ENCODE data around the gene KAZALD1. TPM values are rescaled to one million over a fixed set of nuclear protein-coding genes. Genes with fewer than 3 reads are reported as not detected.

KAZALD1 gene
- total RNA-seq, 2 donors from 2014 or later = 0.45 to 0.71 TPM

DNA sequence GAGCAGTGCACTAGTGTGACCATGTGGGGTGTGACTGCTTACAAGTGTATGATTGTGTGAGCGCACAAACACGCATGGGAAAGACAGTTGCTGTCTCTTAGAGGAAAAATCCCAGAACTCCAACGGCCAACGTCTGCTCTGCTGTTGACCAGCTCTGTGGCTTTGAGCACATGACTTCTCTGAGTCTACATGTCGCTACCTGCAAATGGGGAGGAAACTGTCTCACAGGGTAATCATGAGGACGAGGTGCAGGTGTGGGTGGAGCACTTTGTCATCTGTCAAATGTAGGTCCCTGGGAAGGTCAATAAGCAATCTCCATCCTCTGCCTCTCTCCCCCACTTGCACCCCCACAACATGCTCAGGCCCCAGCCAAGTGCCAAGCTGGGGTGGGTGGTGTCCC is 38.1 kb downstream of the KAZALD1 start:
- H3K27me3 Mint-ChIP-seq = peaks cover 39% of the 10 kb centered on the region
- no peak overlapping the region for H3K4me3 Mint-ChIP-seq
- H3K27ac Mint-ChIP-seq = no peak overlapping the region
- H3K9me3 Mint-ChIP-seq = no peaks in the 10 kb centered on the region
- no peaks in the 10 kb centered on the region for H3K36me3 Mint-ChIP-seq (ENCODE audit: low read depth)
- H3K4me1 Mint-ChIP-seq = no peaks in the 10 kb centered on the region
- no peak for ATAC-seq (replicated peaks)

DNA sequence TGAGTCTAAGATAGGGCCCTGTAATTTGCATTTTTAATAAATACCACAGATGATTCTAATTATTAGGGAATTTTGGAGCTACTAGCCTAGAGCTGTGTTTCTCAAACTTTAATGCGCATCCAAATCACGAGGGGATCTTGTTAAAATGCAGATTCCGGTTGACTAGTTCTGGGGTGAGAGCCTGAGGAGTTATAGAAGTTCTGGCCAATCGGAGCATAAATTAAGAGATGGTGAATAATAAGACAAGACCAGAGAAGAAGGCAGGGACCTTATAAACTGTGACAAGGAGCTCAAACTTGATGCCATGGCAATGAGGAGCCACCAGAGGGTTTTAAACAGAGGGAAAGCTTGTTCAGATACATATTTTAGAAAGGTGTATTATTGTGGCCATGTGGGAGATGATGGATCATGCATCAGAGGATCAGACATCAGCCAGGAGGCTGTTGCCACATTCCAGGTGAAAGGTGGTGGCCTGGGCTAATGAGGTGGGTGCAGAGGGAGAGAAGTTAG is 39.6 kb downstream of the KAZALD1 start:
- H3K4me3 Mint-ChIP-seq = no peak overlapping the region
- ATAC-seq (replicated peaks) = no peak
- H3K9me3 Mint-ChIP-seq = no peaks in the 10 kb centered on the region
- H3K36me3 Mint-ChIP-seq (ENCODE audit: low read depth) = no peaks in the 10 kb centered on the region
- no peak overlapping the region for H3K27ac Mint-ChIP-seq
- peaks cover 32% of the 10 kb centered on the region for H3K27me3 Mint-ChIP-seq
- H3K4me1 Mint-ChIP-seq = no peaks in the 10 kb centered on the region

DNA sequence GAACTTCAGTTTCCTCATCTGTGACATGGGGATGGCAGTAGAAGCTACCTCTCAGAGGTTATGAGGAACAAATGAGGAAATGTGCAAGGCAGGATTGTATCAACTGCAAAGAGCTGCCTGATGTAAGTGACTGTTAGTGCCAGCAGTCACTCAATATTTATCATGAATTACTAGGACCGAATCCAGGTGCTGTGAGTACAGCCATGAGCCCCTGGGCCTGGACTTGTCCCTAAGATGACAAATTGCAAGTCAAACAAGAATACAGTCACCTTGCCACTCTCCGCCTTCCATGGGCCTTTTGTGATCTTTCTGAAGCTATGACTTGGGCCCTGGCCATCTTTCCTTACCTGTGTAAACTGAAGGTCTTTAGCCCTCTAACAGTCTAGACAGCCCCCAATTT is 41.6 kb downstream of the KAZALD1 start:
- no peak for ATAC-seq (replicated peaks)
- no peak overlapping the region for H3K4me3 Mint-ChIP-seq
- H3K36me3 Mint-ChIP-seq (ENCODE audit: low read depth) = no peaks in the 10 kb centered on the region
- no peaks in the 10 kb centered on the region for H3K4me1 Mint-ChIP-seq
- H3K9me3 Mint-ChIP-seq = no peaks in the 10 kb centered on the region
- no peak overlapping the region for H3K27ac Mint-ChIP-seq
- peaks cover 36% of the 10 kb centered on the region for H3K27me3 Mint-ChIP-seq

DNA sequence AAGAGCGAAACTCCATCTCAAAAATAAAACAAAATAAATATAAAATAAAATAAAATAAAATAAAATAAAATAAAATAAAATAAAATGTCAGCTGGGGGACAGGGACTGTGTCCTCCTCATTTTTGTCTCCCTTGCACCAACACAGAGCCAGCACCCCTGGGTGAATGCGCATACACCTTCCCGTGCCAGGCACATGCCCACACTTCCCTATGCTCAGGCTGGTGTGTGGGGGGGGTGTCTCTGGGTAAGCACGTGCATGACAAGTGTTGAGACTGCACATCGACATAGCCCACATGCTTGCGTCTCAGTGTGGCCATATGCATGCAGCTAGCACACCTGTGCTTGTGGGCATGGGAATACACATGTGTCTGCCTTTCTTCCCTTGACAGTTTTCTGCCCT is 44.6 kb downstream of the KAZALD1 start:
- ATAC-seq (replicated peaks) = no peak
- H3K9me3 Mint-ChIP-seq = no peaks in the 10 kb centered on the region
- no peaks in the 10 kb centered on the region for H3K36me3 Mint-ChIP-seq (ENCODE audit: low read depth)
- H3K27ac Mint-ChIP-seq = no peak overlapping the region
- no peaks in the 10 kb centered on the region for H3K4me1 Mint-ChIP-seq
- no peak overlapping the region for H3K4me3 Mint-ChIP-seq
- H3K27me3 Mint-ChIP-seq = peaks cover 30% of the 10 kb centered on the region

DNA sequence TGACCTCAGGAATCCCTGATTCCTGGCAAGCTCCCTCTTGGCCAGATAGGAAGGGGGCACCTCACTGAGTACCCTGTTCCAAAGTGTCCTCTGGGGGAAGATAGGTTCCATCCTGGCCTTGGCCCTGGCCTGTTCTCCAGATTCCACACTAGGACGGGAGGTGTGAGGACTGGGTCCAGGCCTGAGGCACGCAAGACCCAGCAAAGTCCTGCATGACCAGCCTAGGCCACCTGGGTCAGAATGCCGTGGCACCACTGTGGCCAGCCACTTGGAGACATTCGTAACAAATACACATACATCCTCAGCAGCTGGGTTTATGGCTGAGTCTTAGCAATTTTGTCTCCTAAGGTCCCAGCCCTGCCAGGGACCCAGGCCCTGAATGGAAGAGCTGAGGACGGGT is 46.0 kb downstream of the KAZALD1 start:
- Mint-ChIP-seq H3K27ac (no peak overlapping the region), H3K4me1 (no peaks in the 10 kb centered on the region), H3K27me3 (peaks cover 27% of the 10 kb centered on the region), H3K4me3 (no peak overlapping the region), H3K36me3 (ENCODE audit: low read depth) (no peaks in the 10 kb centered on the region), H3K9me3 (no peaks in the 10 kb centered on the region)
- no peak for ATAC-seq (replicated peaks)

DNA sequence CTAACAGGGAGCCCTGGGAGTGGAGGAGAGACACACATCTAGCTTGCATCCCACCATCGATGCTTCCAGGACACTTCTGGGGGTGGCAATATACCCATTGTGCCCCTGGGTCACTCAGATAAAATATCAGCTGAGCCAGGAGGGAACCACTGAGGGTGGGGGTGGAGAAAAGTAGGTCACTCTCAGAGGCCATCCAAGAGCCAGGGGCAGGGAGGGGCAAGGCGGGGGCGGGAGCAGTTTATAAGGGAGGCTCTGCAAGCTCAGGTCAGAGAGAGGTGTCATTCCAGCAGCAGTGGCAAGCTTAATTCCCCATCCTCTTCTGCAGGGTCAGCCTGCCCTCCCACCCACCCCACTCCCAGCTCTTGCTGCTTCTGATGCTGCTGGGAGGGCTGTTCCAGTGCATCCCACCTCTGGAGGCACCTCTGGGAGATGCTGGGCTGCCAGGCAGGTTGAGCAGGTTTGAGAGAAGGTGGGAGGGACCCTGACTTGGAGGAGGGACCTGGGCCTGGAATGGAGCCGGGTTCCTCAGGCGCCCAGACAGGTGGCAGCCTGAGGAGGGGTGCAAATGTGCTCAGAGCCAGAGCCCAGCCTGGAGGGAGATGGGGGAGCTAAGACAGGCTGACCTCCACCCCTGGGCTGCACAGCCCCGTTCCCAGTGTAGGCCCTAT is 49.2 kb downstream of the KAZALD1 start:
- no peak for ATAC-seq (replicated peaks)
- no peak overlapping the region for H3K4me3 Mint-ChIP-seq
- H3K36me3 Mint-ChIP-seq (ENCODE audit: low read depth) = no peaks in the 10 kb centered on the region
- no peaks in the 10 kb centered on the region for H3K4me1 Mint-ChIP-seq
- H3K27me3 Mint-ChIP-seq = peaks cover 42% of the 10 kb centered on the region
- H3K9me3 Mint-ChIP-seq = no peaks in the 10 kb centered on the region
- no peak overlapping the region for H3K27ac Mint-ChIP-seq

DNA sequence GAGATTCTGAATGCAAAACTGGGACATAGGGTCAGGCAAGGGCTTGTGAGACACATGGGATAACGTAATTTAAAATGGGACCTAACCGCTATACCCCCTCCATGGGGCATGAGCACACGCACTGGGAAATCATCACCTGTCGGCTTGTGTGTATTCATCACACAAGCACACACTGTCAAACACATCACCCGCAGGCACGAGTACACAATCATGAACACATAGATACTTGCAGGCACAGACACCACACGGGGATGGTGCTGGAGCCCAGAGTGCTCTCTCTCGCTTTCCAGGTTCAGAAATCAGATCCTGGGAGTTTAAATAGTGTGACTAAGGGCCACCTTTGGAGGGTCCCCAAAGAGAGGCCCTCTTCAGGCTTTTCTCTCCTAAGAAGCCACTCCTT is 49.8 kb downstream of the KAZALD1 start:
- peaks cover 44% of the 10 kb centered on the region for H3K27me3 Mint-ChIP-seq
- H3K27ac Mint-ChIP-seq = no peak overlapping the region
- ATAC-seq (replicated peaks) = no peak
- no peaks in the 10 kb centered on the region for H3K4me1 Mint-ChIP-seq
- no peaks in the 10 kb centered on the region for H3K36me3 Mint-ChIP-seq (ENCODE audit: low read depth)
- no peaks in the 10 kb centered on the region for H3K9me3 Mint-ChIP-seq
- no peak overlapping the region for H3K4me3 Mint-ChIP-seq

DNA sequence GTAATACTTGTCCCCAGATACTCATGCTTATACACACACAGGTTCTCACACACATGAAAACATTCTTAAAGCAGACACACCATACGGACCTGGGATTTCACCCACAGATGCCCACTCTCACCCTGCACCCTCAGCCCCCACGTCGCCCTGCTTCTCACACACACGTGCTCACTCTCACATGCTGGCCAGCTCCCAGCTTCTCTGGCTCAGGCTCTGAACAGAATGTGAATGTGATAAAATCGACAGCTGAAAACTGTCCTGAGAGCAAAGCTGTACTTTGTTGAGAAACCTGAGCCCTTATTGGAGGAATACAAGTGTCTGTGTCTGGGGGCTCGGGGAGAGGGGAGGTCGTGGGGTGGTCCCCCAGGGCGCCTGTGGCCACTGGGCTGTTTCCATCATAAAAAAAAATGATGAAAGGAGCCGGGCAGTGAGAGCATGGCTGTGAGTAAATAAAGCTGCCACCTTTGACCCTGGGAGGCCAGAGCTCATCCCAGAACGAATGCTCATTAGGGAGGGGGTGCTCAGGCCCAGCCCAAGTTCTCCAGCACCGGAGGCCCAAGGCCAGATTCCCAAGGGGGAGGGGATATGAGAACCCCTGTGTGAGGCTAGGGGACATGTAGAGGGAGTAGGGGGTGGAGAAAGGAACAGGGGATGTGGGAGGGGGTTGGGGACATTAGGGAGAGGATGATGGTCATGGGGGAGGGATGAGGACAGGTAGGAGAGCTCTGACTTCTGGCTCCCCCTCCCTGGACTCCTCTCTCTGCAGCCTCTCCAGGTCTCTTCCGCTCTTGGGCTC is 51.2 kb downstream of the KAZALD1 start:
- Mint-ChIP-seq H3K4me1 (no peaks in the 10 kb centered on the region), H3K27ac (no peak overlapping the region), H3K36me3 (ENCODE audit: low read depth) (no peaks in the 10 kb centered on the region), H3K9me3 (no peaks in the 10 kb centered on the region), H3K4me3 (no peak overlapping the region), H3K27me3 (peaks cover 36% of the 10 kb centered on the region)
- ATAC-seq (replicated peaks) = no peak

DNA sequence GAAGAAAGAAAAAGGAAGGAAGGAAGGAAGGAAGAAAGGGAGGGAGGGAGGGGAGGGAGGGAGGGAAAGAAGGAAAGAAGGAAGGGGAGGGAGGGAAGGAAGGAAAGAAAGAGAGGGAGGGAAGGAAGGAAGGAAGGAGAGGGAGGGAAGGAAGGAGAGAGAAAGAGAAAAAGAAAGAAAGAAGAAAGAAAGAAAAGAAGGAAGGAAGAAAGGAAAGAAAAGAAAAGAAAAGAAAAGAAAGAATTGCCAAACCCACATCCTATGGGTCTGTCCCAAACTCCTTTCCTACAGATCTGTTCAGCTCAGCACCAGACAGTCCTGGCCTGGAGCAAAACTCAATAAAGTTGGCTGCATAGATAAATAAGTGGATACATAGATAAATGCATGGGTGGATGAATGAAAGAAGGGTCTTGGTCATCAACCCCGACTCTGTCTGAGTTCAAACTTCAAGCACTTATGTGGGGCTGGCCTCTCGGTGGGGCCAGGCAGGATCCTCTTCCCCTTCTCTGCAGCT is 52.2 kb downstream of the KAZALD1 start:
- no peak overlapping the region for H3K27ac Mint-ChIP-seq
- no peaks in the 10 kb centered on the region for H3K4me1 Mint-ChIP-seq
- peaks cover 36% of the 10 kb centered on the region for H3K27me3 Mint-ChIP-seq
- no peaks in the 10 kb centered on the region for H3K9me3 Mint-ChIP-seq
- H3K36me3 Mint-ChIP-seq (ENCODE audit: low read depth) = no peaks in the 10 kb centered on the region
- ATAC-seq (replicated peaks) = no peak
- H3K4me3 Mint-ChIP-seq = no peak overlapping the region

DNA sequence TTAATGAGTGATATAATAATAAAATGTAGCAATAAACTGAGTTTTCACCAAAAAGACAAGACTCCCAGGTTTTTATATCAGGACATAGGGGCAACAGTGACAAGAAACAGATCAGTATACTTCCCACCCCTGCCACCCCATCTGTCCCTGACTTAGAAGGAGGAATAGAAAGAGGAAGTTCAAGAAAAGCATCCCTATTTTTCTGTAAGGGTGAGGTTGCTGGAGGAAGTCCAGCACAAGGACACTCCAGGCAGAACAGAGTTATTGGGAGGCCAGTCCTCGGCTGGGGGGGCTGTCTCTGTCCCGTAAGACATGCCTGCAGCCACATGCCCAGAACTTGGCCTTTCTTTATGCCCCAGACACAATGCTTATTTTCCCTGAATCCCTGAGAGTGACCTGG is 52.9 kb downstream of the KAZALD1 start:
- no peaks in the 10 kb centered on the region for H3K36me3 Mint-ChIP-seq (ENCODE audit: low read depth)
- no peaks in the 10 kb centered on the region for H3K9me3 Mint-ChIP-seq
- no peak for ATAC-seq (replicated peaks)
- H3K27ac Mint-ChIP-seq = no peak overlapping the region
- no peaks in the 10 kb centered on the region for H3K4me1 Mint-ChIP-seq
- peaks cover 35% of the 10 kb centered on the region for H3K27me3 Mint-ChIP-seq
- H3K4me3 Mint-ChIP-seq = no peak overlapping the region

Other genes with a start within 250 kb of the KAZALD1 start
- gene SLF2, start 149.0 kb upstream of the KAZALD1 start, total RNA-seq = 10 to 100 TPM; 41.3 to 44.1 TPM
- 1 to 10 TPM; 1.4 to 3.8 TPM for gene SEMA4G, start 92.5 kb upstream of the KAZALD1 start, total RNA-seq
- 10 to 100 TPM; 50.1 to 58.7 TPM for gene MRPL43, start 74.5 kb upstream of the KAZALD1 start, total RNA-seq
- gene TWNK, start 74.4 kb upstream of the KAZALD1 start, total RNA-seq = 10 to 100 TPM; 12.0 to 24.9 TPM
- gene LZTS2, start 62.2 kb upstream of the KAZALD1 start, total RNA-seq = 10 to 100 TPM; 15.0 to 24.8 TPM
- gene PDZD7, start 30.9 kb upstream of the KAZALD1 start, total RNA-seq = 1 to 10 TPM in 1 of 2 donors, under 1 TPM in 1; 0.48 to 2.9 TPM
- 100 to 1,000 TPM in 1 of 2 donors, 10 to 100 TPM in 1; 45.9 to 150 TPM for gene SFXN3, start 30.8 kb upstream of the KAZALD1 start, total RNA-seq
- gene TLX1, start 69.3 kb downstream of the KAZALD1 start, total RNA-seq = not detected
- not detected for gene LBX1, start 167.5 kb downstream of the KAZALD1 start, total RNA-seq

Data from activated T-helper 17 cell treated with anti-CD3 and anti-CD28 coated beads, Interleukin-2, amount 50 U/mL, for 72 hours (primary cell).